22Rv1 (cell line): Measurements from ENCODE around the gene DIP2C.

Experiments
- CTCF ChIP-seq: fragments of 450-650 bp; IDR thresholded peaks from 2 replicates; pipeline ENCODE4 v1.5.1; 2017; ENCODE audit warnings: mild to moderate bottlenecking
- ZFX ChIP-seq: fragments of 450-650 bp; IDR thresholded peaks from 2 replicates; pipeline ENCODE4 v1.6.1; 2017; ENCODE audit warnings: antibody characterized with exemption, borderline replicate concordance

- TF ChIP-seq CTCF (no peak), ZFX (no peak)
Measured at GRCh38 chr10:723973-724372, 34.5 kb upstream of the DIP2C start.
